Stimulated activated CD8-positive, alpha-beta memory T cell treated with anti-CD3 and anti-CD28 coated beads, Interleukin-15, amount 100 ng/mL, for 1 hour (primary cell): ENCODE results near the gene OR13G1.
"Not testable (repeated sequence)": the region's sequence is repeated elsewhere in the genome, so short reads cannot be mapped to it uniquely, and the experiment has no call there.

Source experiments
- DNase-seq: peaks from one replicate; pipeline ENCODE4 v3.0.0-alpha.2; 2020; ENCODE audit warnings: low read depth

OR13G1 gene

GRCh38 chr1:247679639-247680038 lies at the start of gene OR13G1:
Gene OR13G1, minus strand, starts transcription at chr1:247679739. Its CDS starts 6,698 bp downstream, at chr1:247673041.
- no peak for DNase-seq

- no peak for DNase-seq
Observed at GRCh38 chr1:247721222-247721621, 41.7 kb upstream of the OR13G1 start.

GRCh38 chr1:247716546-247716945 lies 37.0 kb upstream of the OR13G1 start, which contains the start of gene OR6F1:
Gene OR6F1, minus strand, starts transcription at chr1:247716646. Its CDS starts 3,891 bp downstream, at chr1:247712755.
- no peak for DNase-seq

- DNase-seq = no peak
Observed at GRCh38 chr1:247713753-247714152, 34.2 kb upstream of the OR13G1 start.

DNA sequence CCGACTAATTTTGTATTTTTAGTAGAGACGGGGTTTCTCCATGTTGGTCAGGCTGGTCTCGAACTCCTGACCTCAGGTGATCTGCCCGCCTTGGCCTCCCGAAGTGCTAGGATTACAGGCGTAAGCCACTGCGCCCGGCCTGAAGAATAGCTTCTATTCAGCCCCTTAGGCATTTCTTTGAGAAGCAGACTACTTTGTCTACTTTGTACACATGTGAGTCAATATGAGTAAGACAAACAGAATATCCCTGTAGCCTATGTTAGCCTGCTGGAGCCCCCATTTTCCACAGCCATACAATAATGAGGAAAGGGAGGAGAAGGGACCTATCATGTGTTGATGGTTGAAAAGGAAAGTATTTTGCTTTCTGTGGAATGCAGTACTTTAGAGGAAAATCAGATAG lies 31.1 kb upstream of the OR13G1 start:
- DNase-seq = not testable (repeated sequence)

GRCh38 chr1:247701338-247701737 lies 21.8 kb upstream of the OR13G1 start:
- no peak for DNase-seq

GRCh38 chr1:247681288-247681897 lies 1.9 kb upstream of the OR13G1 start:
- DNase-seq = no peak

DNA sequence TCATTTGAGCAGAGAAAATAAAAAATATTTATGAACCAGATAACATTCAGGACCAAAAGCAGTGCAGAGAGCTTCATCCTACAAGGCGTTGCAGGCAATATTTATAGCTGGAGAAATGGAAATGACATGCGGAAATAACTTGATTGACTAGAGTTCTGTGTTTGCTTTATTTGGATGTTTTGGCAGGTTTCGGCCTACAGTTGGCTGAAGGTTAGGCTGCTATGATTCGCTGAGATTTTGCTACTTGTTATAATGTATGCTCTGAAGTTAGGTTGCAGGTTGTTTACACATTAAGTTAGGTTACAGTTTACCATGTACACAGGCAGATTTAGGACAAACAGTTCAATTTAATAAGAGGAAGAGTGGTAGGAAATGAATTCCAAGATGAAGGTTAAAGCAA lies 632 bp upstream of the OR13G1 start:
- DNase-seq = no peak

DNA sequence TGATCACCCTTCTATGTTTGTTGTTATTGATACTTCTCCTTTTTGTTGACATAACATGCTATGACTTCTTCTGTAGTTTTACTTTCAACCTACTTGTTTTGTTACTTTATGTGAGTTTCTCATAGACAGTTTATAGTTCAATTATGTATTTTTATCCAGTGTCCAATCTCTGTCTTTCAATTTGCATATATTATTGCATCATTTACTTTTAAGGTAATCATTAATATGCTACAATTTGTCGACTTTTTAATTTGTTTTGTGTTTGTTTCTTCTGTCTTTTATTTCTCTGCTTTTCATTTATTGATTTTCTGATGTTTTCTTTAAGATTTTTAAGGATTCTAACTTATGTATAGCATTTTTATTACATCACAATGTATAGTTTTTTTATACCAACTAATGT lies 10.3 kb downstream of the OR13G1 start:
- DNase-seq = no peak

DNA sequence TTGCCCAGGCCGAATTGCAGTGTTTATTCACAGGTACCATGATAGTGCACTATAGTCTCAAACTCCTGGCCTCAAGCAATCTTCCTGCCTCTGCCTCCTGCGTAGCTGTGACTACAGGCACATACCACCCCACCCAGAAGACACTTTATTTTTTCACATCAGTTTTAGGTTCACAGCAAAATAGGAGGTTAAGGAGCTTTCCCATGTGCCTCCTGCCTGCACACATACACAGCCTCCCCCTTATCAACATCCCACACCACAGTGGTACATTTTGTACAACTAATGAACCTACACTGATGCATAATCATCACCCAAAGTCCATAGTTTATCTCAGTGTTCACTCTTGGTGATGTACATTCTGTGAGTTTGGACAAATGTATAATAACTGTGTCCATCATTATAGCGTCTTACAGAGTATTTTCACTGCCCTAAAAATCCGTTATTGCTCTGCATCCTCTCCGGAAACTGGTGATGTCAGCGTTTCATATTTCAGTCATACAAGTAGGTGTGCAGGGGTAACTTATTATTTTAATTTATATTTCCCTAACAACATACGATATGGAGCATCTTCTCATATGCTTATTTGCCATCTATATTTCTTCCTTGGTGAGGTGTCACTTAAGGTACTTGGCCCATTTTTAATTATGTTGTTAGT lies 23.2 kb downstream of the OR13G1 start:
- DNase-seq = no peak

DNA sequence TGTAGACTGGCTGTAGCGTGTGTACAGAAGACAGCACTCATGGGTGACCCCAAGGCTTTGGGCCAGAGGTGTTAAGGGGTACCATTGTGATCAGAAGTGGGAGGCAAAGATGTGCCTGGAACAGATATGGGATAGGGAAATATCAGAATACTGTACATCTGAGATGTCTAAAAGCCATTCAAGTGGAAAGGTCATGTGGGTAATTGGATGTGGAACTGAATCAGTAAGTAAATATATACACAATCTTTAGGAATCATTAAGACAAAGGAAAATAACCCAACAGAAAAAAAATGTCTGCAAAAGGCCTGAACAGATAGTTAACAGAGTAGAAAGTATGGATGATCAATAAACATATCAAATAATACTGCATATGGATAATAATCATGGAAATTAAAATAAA lies 26.5 kb downstream of the OR13G1 start:
- DNase-seq = no peak

GRCh38 chr1:247647864-247648263 lies 31.7 kb downstream of the OR13G1 start:
- DNase-seq = no peak

- no peak for DNase-seq
Observed at GRCh38 chr1:247646867-247647266, 32.7 kb downstream of the OR13G1 start.

GRCh38 chr1:247642742-247643141 lies 36.8 kb downstream of the OR13G1 start:
- no peak for DNase-seq

- DNase-seq = no peak
Observed at GRCh38 chr1:247639381-247639981, 40.1 kb downstream of the OR13G1 start.

GRCh38 chr1:247638781-247639180 lies 40.8 kb downstream of the OR13G1 start:
- DNase-seq = no peak

GRCh38 chr1:247638011-247638410 lies 41.5 kb downstream of the OR13G1 start:
- no peak for DNase-seq

DNA sequence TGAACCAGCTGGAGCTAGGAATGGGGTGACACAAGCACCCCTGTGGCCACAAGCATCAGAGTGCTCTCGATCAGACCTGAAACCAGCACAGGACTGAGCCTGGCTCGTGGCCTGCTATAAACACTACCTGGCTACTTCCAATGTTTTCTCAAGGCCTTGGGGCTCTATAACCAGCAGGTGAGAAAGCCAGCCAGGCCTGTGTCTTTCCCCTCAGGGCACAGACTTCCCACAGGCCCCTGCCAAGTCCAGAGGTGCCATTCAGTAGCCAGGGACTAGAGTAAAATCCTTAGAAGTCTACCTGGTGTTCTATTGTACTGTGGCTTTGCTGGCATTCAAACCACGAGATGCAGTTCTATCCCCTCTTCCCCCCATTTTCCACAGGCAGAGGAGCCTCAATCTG lies 51.6 kb downstream of the OR13G1 start:
- DNase-seq = no peak
